Measurements from ENCODE around the gene NDNF.

The NDNF gene

GRCh38 chr4:121070696-121071639, 1.4 kb downstream of the NDNF start:
- peak; percentile 16 for DNase-seq (ENCODE audit: low spot score)
- TF ChIP-seq CTCF (IDR thresholded peaks at IDR 0.05; ENCODE audit: extremely low read depth, missing control alignments): no peak

- no peak for DNase-seq (ENCODE audit: low spot score)
- TF ChIP-seq CTCF (IDR thresholded peaks at IDR 0.05; ENCODE audit: extremely low read depth, missing control alignments): no peak
Observed at GRCh38 chr4:121070274-121070673, 2.1 kb downstream of the NDNF start.

- no peak for TF ChIP-seq CTCF (IDR thresholded peaks at IDR 0.05; ENCODE audit: extremely low read depth, missing control alignments)
Observed at GRCh38 chr4:121069430-121069829, 2.9 kb downstream of the NDNF start.

GRCh38 chr4:121064482-121064881, 7.9 kb downstream of the NDNF start:
- no peak for TF ChIP-seq CTCF (IDR thresholded peaks at IDR 0.05; ENCODE audit: extremely low read depth, missing control alignments)
- no peak for DNase-seq (ENCODE audit: low spot score)

More at GRCh38 chr4:121069430-121069829, 2.9 kb downstream of the NDNF start:
- DNase-seq (ENCODE audit: low spot score): no peak

GRCh38 chr4:121062521-121062920, 9.8 kb downstream of the NDNF start:
- DNase-seq (ENCODE audit: low spot score): no peak
- TF ChIP-seq CTCF (IDR thresholded peaks at IDR 0.05; ENCODE audit: extremely low read depth, missing control alignments): no peak

- no peak for DNase-seq (ENCODE audit: low spot score)
- TF ChIP-seq CTCF (IDR thresholded peaks at IDR 0.05; ENCODE audit: extremely low read depth, missing control alignments): no peak
Observed at GRCh38 chr4:121061861-121062260, 10.5 kb downstream of the NDNF start.

- DNase-seq (ENCODE audit: low spot score): no peak
- TF ChIP-seq CTCF (IDR thresholded peaks at IDR 0.05; ENCODE audit: extremely low read depth, missing control alignments): no peak
Observed at GRCh38 chr4:121061215-121061614, 11.1 kb downstream of the NDNF start.

Data from GM20000 (cell line).